ENCODE measurements around the gene LYRM4.

GRCh38 chr6:5081955-5082354 lies 178.8 kb downstream of the LYRM4 start:
- TF ChIP-seq CTCF (IDR thresholded peaks at IDR 0.05; ENCODE audit: poor library complexity, severe bottlenecking) (no peak), RAD21 (conservative IDR thresholded peaks at IDR 0.05) (no peak), EZH2 (IDR thresholded peaks at IDR 0.05; ENCODE audit: borderline replicate concordance, insufficient read depth, low read length, poor library complexity, severe bottlenecking) (no peak), EP300 (conservative IDR thresholded peaks at IDR 0.05; ENCODE audit: poor library complexity, severe bottlenecking) (no peak), REST (IDR thresholded peaks at IDR 0.05; ENCODE audit: borderline replicate concordance) (no peak), SMC3 (conservative IDR thresholded peaks at IDR 0.05; ENCODE audit: poor library complexity) (no peak)

Measured in neural cell (in vitro differentiated cells).